DMS53 (cell line): ENCODE measurements around the gene FAIM2.

Experiments used
- DNase-seq: peaks from one replicate; lab custom pipeline; 2025; lab: John Stamatoyannopoulos, UW

Gene FAIM2

GRCh38 chr12:49903700-49904423, at the start of gene FAIM2:
FAIM2 (minus strand) TSS chr12:49903900; CDS start chr12:49903792, 108 bp downstream.
- DNase-seq, result peak; percentile 53

GRCh38 chr12:49953151-49953550, 49.5 kb upstream of the FAIM2 start:
- DNase-seq, result no peak

GRCh38 chr12:49952391-49953055, 48.8 kb upstream of the FAIM2 start:
- DNase-seq, result peak; percentile 49

GRCh38 chr12:49951411-49952240, 47.9 kb upstream of the FAIM2 start:
- no peak for DNase-seq

- DNase-seq, result no peak
Observed at GRCh38 chr12:49950273-49951251, 46.9 kb upstream of the FAIM2 start, which contains the start of gene AQP2. AQP2 (plus strand) TSS chr12:49950737; CDS start chr12:49950831, 94 bp downstream.

GRCh38 chr12:49949866-49950265, 46.2 kb upstream of the FAIM2 start:
- DNase-seq, result no peak

- DNase-seq, result no peak
Observed at GRCh38 chr12:49948866-49949845, 45.5 kb upstream of the FAIM2 start.

- DNase-seq, result peak; percentile 21
Observed at GRCh38 chr12:49947593-49948226, 44.0 kb upstream of the FAIM2 start.

GRCh38 chr12:49946497-49946896, 42.8 kb upstream of the FAIM2 start:
- no peak for DNase-seq

- DNase-seq, result no peak
Observed at GRCh38 chr12:49946086-49946485, 42.4 kb upstream of the FAIM2 start.

- DNase-seq, result peak; percentile 83
Observed at GRCh38 chr12:49945394-49946080, 41.8 kb upstream of the FAIM2 start.

- DNase-seq, result no peak
Observed at GRCh38 chr12:49944718-49945117, 41.0 kb upstream of the FAIM2 start.

GRCh38 chr12:49944046-49944445, 40.3 kb upstream of the FAIM2 start:
- DNase-seq, result no peak

- DNase-seq, result no peak
Observed at GRCh38 chr12:49943625-49943960, 39.9 kb upstream of the FAIM2 start.

GRCh38 chr12:49942921-49943624, 39.4 kb upstream of the FAIM2 start:
- no peak for DNase-seq

GRCh38 chr12:49942512-49942893, 38.8 kb upstream of the FAIM2 start:
- DNase-seq, result no peak

GRCh38 chr12:49941556-49942511, 38.1 kb upstream of the FAIM2 start:
- no peak for DNase-seq
